Subcutaneous abdominal adipose tissue (tissue), 5 donors: ENCODE data around the gene OR2AE1.

Experiments
- H3K27ac ChIP-seq: one replicate; pipeline ENCODE4 v1.7.0; 2013; ENCODE audit warnings: low read depth, mild to moderate bottlenecking, inconsistent platforms, low read length, moderate library complexity
- H3K27me3 ChIP-seq, 5 donors: one replicate each; pipeline ENCODE4 v1.7.0; 2013; ENCODE audit warnings: low read length in 5 of 5, inconsistent platforms in 1 of 5; ENCODE audit not compliant: control insufficient read depth in 5 of 5, insufficient read depth in 4 of 5
- H3K36me3 ChIP-seq, 5 donors: one replicate each; pipeline ENCODE4 v1.7.0; 2013; ENCODE audit warnings: low read length in 5 of 5; ENCODE audit not compliant: control insufficient read depth in 5 of 5, insufficient read depth in 5 of 5
- H3K4me1 ChIP-seq, 5 donors: one replicate each; pipeline ENCODE4 v1.7.0; 2013; ENCODE audit warnings: low read length in 5 of 5, mild to moderate bottlenecking in 3 of 5, moderate library complexity in 1 of 5; ENCODE audit not compliant: control insufficient read depth in 5 of 5, insufficient read depth in 5 of 5
- H3K4me3 ChIP-seq, 5 donors: one replicate each; pipeline ENCODE4 v1.7.0; 2013; ENCODE audit warnings: low read length in 5 of 5, low read depth in 1 of 5
- H3K9ac ChIP-seq, 5 donors: one replicate each; pipeline ENCODE4 v1.7.0; 2013; ENCODE audit warnings: low read length in 5 of 5, mild to moderate bottlenecking in 4 of 5, moderate library complexity in 3 of 5
- H3K9me3 ChIP-seq, 5 donors: one replicate each; pipeline ENCODE4 v1.7.0; 2013; ENCODE audit warnings: low read length in 5 of 5; ENCODE audit not compliant: control insufficient read depth in 5 of 5
- donor health status: healthy.
- donor health status: healthy.
- donor health status: healthy.
- donor health status: healthy.
- donor health status: healthy.

The OR2AE1 gene

DNA sequence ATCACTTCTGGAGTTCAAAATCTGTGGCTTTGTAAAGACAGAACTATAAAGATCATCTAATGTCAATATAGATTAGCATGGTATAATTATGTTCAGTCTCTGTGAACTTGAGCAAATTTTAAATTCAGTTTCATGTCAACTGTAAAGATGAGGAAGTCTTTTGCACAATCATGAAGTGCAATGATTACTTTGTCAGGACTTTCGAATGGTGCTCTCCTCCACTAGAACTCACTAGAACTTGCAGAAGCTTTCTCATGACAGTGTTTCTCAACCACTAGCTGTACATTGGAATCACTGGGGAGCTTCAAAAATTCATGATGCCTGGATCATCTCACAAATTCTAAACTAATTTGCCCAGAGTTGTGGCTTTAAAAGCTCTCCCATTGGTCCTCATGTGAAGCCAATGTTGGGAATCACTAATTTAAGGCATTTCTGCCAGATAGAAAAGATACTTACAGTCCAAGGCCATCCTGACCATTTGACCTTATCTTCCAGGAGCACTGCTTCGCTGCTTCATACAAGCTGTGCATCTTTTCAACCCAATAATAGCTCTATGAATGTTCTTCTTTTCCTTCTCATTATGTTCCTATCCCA is 12.9 kb downstream of the OR2AE1 start:
- Histone ChIP-seq H3K27me3 (no peaks in the 10 kb centered on the region), H3K9me3 (peaks cover 0 to 8% (median 0%) of the 10 kb centered on the region in 5 donors), H3K9ac (no peak overlapping the region), H3K4me1 (no peaks in the 10 kb centered on the region), H3K4me3 (no peak overlapping the region), H3K27ac (no peak overlapping the region), H3K36me3 (no peaks in the 10 kb centered on the region)

- H3K4me3 ChIP-seq = no peak overlapping the region
- H3K36me3 ChIP-seq = no peaks in the 10 kb centered on the region
- no peaks in the 10 kb centered on the region for H3K27me3 ChIP-seq
- H3K9ac ChIP-seq = no peak overlapping the region
- no peak overlapping the region for H3K27ac ChIP-seq
- no peaks in the 10 kb centered on the region for H3K4me1 ChIP-seq
- peaks cover 0 to 8% (median 0%) of the 10 kb centered on the region in 5 donors for H3K9me3 ChIP-seq
Observed at GRCh38 chr7:99860281-99861127, 16.3 kb downstream of the OR2AE1 start.

DNA sequence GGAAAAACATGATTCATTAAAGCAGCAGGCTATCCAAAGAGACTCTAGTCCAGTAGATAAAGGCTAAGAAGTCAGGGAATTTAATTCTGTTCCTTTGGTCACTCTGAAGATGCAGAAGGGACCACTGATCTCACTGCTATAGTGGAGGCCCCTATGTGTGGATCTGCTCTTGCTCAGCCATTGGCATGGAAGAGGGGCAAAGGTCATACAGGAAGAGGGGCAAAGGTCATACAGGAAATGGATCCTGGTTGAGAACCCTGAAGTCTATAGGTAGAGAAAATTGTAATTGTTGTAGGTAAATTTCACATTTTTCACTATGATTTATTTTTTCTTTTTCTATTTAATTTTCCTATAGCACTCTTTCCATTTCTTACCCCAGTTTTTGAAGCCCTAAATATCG is 21.6 kb downstream of the OR2AE1 start:
- H3K9me3 ChIP-seq = no peaks in the 10 kb centered on the region
- no peak overlapping the region for H3K4me3 ChIP-seq
- no peak overlapping the region for H3K27ac ChIP-seq
- H3K27me3 ChIP-seq = no peaks in the 10 kb centered on the region
- no peak overlapping the region for H3K9ac ChIP-seq
- no peaks in the 10 kb centered on the region for H3K36me3 ChIP-seq
- H3K4me1 ChIP-seq = no peaks in the 10 kb centered on the region

DNA sequence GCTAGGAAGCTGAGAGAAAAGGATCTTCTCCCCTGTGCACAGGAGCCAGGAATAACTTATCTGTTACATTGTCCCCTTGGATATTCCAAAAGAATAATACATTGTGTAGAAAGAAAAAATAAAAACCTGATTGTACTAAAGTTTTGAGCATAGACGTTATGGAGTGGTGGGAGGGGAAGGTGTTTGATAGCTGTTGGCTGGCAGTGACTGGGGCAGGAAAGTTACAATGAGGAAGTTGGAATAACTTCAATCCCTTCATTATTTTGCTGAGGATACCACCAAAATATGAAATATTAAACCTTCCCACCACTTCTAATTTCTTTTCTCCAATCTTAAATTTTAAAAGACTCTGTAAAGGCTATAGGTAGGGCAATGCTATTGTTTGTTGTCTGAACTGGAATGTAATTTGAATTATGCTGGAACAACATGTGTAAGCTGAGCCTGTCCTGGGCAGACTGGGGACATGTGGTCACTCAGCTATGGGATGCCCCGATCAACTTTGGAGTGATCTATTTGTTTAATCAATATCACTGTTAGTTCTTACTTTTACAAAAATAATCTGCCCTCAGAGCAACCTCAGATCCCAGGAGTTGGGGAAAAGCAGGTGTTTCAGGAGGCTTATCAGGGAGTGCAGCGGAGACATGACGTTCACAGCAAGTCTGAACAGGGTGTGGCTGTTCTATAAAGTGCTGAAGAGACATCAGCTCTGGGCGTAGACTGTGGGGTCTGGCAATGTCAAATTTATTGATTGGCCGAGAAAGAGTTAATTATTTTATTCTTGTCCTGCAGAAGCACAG is 28.2 kb downstream of the OR2AE1 start:
- no peaks in the 10 kb centered on the region for H3K9me3 ChIP-seq
- no peaks in the 10 kb centered on the region for H3K36me3 ChIP-seq
- H3K27me3 ChIP-seq = no peaks in the 10 kb centered on the region
- H3K4me1 ChIP-seq = no peaks in the 10 kb centered on the region
- no peak overlapping the region for H3K27ac ChIP-seq
- no peak overlapping the region for H3K9ac ChIP-seq
- no peak overlapping the region for H3K4me3 ChIP-seq

- Histone ChIP-seq H3K36me3 (no peaks in the 10 kb centered on the region), H3K27me3 (no peaks in the 10 kb centered on the region), H3K9ac (no peak overlapping the region)
Observed at GRCh38 chr7:99844328-99844727, 32.5 kb downstream of the OR2AE1 start.

GRCh38 chr7:99843808-99844207 is 33.0 kb downstream of the OR2AE1 start:
- H3K27ac ChIP-seq = no peak overlapping the region
- H3K36me3 ChIP-seq = no peaks in the 10 kb centered on the region
- H3K9ac ChIP-seq = no peak overlapping the region

More at GRCh38 chr7:99844328-99844727, 32.5 kb downstream of the OR2AE1 start:
- H3K4me1 ChIP-seq = no peaks in the 10 kb centered on the region
- H3K4me3 ChIP-seq = no peak overlapping the region
- H3K27ac ChIP-seq = no peak overlapping the region
- H3K9me3 ChIP-seq = no peaks in the 10 kb centered on the region

DNA sequence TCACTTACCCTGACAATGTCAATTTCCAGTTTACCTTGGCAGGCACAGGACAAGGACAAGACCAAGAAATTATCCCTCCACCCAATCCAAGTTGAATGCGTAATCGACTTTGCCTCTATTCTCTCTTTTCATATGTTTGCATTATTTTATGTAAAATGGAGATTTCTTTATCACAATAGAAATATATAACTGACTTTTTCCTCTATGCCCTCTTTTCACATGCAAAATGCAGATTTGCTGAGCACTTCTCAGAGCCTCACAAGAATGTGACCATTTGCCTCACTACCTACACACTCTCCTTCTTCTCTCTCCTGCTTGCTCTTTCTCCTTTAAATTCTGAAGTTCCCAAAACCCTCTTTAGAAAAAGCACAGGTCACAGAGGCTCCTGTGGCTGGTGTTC is 33.9 kb downstream of the OR2AE1 start:
- no peak overlapping the region for H3K4me3 ChIP-seq
- H3K9me3 ChIP-seq = no peaks in the 10 kb centered on the region
- H3K27ac ChIP-seq = no peak overlapping the region
- H3K36me3 ChIP-seq = no peaks in the 10 kb centered on the region
- H3K27me3 ChIP-seq = no peaks in the 10 kb centered on the region
- H3K4me1 ChIP-seq = no peaks in the 10 kb centered on the region
- no peak overlapping the region for H3K9ac ChIP-seq

More at GRCh38 chr7:99843808-99844207, 33.0 kb downstream of the OR2AE1 start:
- H3K27me3 ChIP-seq = no peaks in the 10 kb centered on the region
- no peaks in the 10 kb centered on the region for H3K4me1 ChIP-seq
- H3K9me3 ChIP-seq = no peaks in the 10 kb centered on the region
- no peak overlapping the region for H3K4me3 ChIP-seq

DNA sequence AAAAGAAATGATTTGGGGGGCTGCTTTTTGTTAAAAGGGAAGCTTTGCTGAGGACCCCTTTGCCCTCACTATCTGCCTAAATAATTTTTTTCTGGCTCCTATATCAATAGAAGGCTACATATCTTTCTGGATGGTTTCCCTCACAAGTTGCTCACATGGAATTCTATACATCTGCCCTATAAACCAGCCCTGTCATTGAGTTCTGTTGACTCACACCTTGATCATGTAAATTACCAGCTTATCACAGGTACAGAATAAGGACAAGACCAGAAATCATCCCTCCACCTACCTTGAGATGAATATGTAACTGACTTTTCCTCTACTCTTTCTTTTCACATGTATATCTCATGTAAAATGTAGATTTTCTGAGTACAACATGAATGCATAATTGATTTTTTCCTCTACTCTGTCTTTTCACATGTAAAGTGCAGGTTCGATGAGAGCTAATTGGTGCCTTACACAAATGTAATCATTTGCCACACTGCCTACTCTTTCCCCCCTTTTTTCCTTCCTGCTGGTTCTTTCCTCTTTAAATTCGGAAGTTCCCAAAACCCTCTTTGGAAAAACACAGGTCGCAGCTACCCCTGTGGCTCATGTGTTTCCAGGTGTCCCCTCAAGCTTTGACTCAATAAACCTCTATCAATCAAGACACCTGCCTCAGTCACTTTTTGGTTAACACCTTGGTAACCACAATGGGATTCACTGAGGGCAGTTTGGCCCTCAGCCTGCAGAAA is 36.5 kb downstream of the OR2AE1 start:
- Histone ChIP-seq H3K36me3 (no peaks in the 10 kb centered on the region), H3K4me3 (no peak overlapping the region), H3K27ac (no peak overlapping the region), H3K9ac (no peak overlapping the region), H3K4me1 (no peaks in the 10 kb centered on the region), H3K27me3 (no peaks in the 10 kb centered on the region), H3K9me3 (no peaks in the 10 kb centered on the region)

DNA sequence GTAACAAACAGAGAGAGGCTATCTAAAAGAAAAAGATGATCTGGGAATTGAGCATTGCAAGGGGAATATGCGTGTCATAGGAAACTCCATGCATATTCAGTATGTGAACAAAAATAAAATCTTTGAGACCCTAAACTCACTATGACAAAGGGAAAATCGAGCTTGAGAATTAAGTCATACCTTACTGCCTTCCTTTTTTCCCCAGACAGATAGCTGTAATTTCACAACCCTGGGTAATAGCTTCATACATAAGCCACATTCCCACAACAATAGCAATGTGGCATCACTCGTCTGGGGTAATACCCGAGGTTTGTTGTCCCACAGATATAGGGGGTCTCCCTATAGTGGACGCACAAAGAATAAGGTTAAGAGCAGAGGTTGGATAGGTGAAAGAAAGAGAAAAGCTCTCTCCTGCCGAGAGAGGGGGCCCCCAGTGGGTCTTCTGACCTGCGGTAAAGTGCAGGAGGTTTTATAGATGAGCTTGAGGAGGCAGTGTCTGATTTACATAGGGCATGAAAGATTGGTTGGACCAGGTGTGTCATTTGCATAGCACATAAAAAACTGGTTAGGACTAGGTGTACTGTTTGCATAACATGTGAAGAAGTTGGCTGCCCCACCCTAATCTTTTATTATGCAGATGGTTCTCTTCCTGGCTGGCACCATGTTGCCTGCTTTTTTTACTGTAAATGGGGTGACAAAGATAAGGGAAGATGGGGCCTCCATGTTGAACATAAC is 37.4 kb downstream of the OR2AE1 start:
- H3K27me3 ChIP-seq = no peaks in the 10 kb centered on the region
- peaks cover 0 to 1% (median 0%) of the 10 kb centered on the region in 5 donors for H3K4me1 ChIP-seq
- no peak overlapping the region for H3K9ac ChIP-seq
- H3K36me3 ChIP-seq = no peaks in the 10 kb centered on the region
- H3K27ac ChIP-seq = no peak overlapping the region
- H3K9me3 ChIP-seq = no peaks in the 10 kb centered on the region
- H3K4me3 ChIP-seq = no peak overlapping the region
